Measurements from ENCODE around the gene PREX1. TPM values are rescaled to one million over a fixed set of nuclear protein-coding genes. Genes with fewer than 3 reads are reported as not detected.
"Not testable (repeated sequence)": the region's sequence is repeated elsewhere in the genome, so short reads cannot be mapped to it uniquely, and the experiment has no call there.

PREX1 gene
- 36.5 TPM for polyA plus RNA-seq (2013)

- Histone ChIP-seq H3K4me3 (ENCODE audit: control insufficient read depth in 1 of 7, extremely low read depth in 1 of 7, insufficient read depth in 4 of 7, low read depth in 2 of 7, low read length in 6 of 7) (peak within 1 kb of the TSS; percentile 74 to 94 (median 87)), H3K9me3 (ENCODE audit: control extremely low read depth in 1 of 5, control insufficient read depth in 4 of 5, insufficient read depth in 2 of 5, low read depth in 1 of 5, low read length in 4 of 5) (no peaks in the 10 kb centered on the region), H3K4me1 (ENCODE audit: control extremely low read depth in 1 of 4, control insufficient read depth in 4 of 4, insufficient read depth in 4 of 4, low read length in 3 of 4) (peaks cover 31 to 73% (median 68%) of the 10 kb centered on the region in 4 experiments), H3K36me3 (ENCODE audit: control insufficient read depth in 4 of 4, insufficient read depth in 4 of 4, low read length in 3 of 4) (no peaks in the 10 kb centered on the region), H3K27me3 (replicated peaks in 2 of 5; ENCODE audit: control insufficient read depth in 4 of 5, insufficient read depth in 5 of 5, low read length in 4 of 5) (no peaks in the 10 kb centered on the region), H3K27ac (ENCODE audit: insufficient read depth in 1 of 2, low read depth in 1 of 2, low read length in 2 of 2, poor library complexity in 1 of 2, severe bottlenecking in 2 of 2) (peak within 1 kb of the TSS in 1 of 2 experiments; percentile 66)
- DNase-seq, result peak; percentile 83 to 91 (median 90)
- WGBS (ENCODE audit: insufficient coverage), result under 1% methylated on average over 115 of the region's 128 CpGs
- ChIA-PET POLR2A (interaction anchor here (2.4 kb wide), 1 partner anchor 40 kb away, joined by 7 read pairs; no protein-coding TSS in a partner anchor), CTCF (interaction anchor here (0.6 to 2.6 kb wide), 6 partner anchors 10 to 40 kb away, joined by 3 to 7 read pairs (median 3); no protein-coding TSS in a partner anchor)
Observed at GRCh38 chr20:48827855-48828733, at the start of gene PREX1. PREX1 (minus strand) TSS chr20:48827999; CDS start chr20:48827860, 139 bp downstream.

- ChIA-PET POLR2A (no interaction called here), CTCF (interaction anchor here (0.6 to 0.7 kb wide), 3 partner anchors 10 to 82 kb away, joined by 3 to 4 read pairs (median 3); no protein-coding TSS in a partner anchor)
- no peak overlapping the region for H3K4me3 ChIP-seq (ENCODE audit: control insufficient read depth in 1 of 7, extremely low read depth in 1 of 7, insufficient read depth in 4 of 7, low read depth in 2 of 7, low read length in 6 of 7)
- no CpG with 5 or more reads among the region's 2 CpGs for WGBS (ENCODE audit: insufficient coverage)
- DNase-seq, result no peak
- no peak overlapping the region for H3K27ac ChIP-seq (ENCODE audit: insufficient read depth in 1 of 2, low read depth in 1 of 2, low read length in 2 of 2, poor library complexity in 1 of 2, severe bottlenecking in 2 of 2)
- peaks cover 13 to 34% (median 26%) of the 10 kb centered on the region in 4 experiments for H3K4me1 ChIP-seq (ENCODE audit: control extremely low read depth in 1 of 4, control insufficient read depth in 4 of 4, insufficient read depth in 4 of 4, low read length in 3 of 4)
- no peaks in the 10 kb centered on the region for H3K27me3 ChIP-seq (replicated peaks in 2 of 5; ENCODE audit: control insufficient read depth in 4 of 5, insufficient read depth in 5 of 5, low read length in 4 of 5)
- H3K9me3 ChIP-seq (ENCODE audit: control extremely low read depth in 1 of 5, control insufficient read depth in 4 of 5, insufficient read depth in 2 of 5, low read depth in 1 of 5, low read length in 4 of 5), result no peaks in the 10 kb centered on the region
- H3K36me3 ChIP-seq (ENCODE audit: control insufficient read depth in 4 of 4, insufficient read depth in 4 of 4, low read length in 3 of 4), result no peaks in the 10 kb centered on the region
Observed at GRCh38 chr20:48877304-48877703, 49.5 kb upstream of the PREX1 start.

- CTCF ChIA-PET, result interaction anchor here (0.6 to 1.9 kb wide), 4 partner anchors 11 to 218 kb away, joined by 3 to 6 read pairs (median 4); no protein-coding TSS in a partner anchor
Observed at GRCh38 chr20:48875914-48876240, 48.1 kb upstream of the PREX1 start.

GRCh38 chr20:48875233-48875913 is 47.6 kb upstream of the PREX1 start:
- Histone ChIP-seq H3K4me3 (ENCODE audit: control insufficient read depth in 1 of 7, extremely low read depth in 1 of 7, insufficient read depth in 4 of 7, low read depth in 2 of 7, low read length in 6 of 7) (no peak overlapping the region), H3K27me3 (replicated peaks in 2 of 5; ENCODE audit: control insufficient read depth in 4 of 5, insufficient read depth in 5 of 5, low read length in 4 of 5) (no peaks in the 10 kb centered on the region), H3K4me1 (ENCODE audit: control extremely low read depth in 1 of 4, control insufficient read depth in 4 of 4, insufficient read depth in 4 of 4, low read length in 3 of 4) (peaks cover 13 to 40% (median 31%) of the 10 kb centered on the region in 4 experiments), H3K36me3 (ENCODE audit: control insufficient read depth in 4 of 4, insufficient read depth in 4 of 4, low read length in 3 of 4) (no peaks in the 10 kb centered on the region), H3K9me3 (ENCODE audit: control extremely low read depth in 1 of 5, control insufficient read depth in 4 of 5, insufficient read depth in 2 of 5, low read depth in 1 of 5, low read length in 4 of 5) (no peaks in the 10 kb centered on the region), H3K27ac (ENCODE audit: insufficient read depth in 1 of 2, low read depth in 1 of 2, low read length in 2 of 2, poor library complexity in 1 of 2, severe bottlenecking in 2 of 2) (no peak overlapping the region)
- ChIA-PET CTCF (interaction anchor here (0.6 to 1.9 kb wide), 4 partner anchors 12 to 218 kb away, joined by 3 to 6 read pairs (median 4); no protein-coding TSS in a partner anchor), POLR2A (interaction anchor here (0.6 kb wide), 3 partner anchors 25 to 232 kb away, joined by 3 to 5 read pairs (median 4); partner anchors contain the start of gene ARFGEF2)
- 81% methylated on average over 14 of the region's 17 CpGs for WGBS (ENCODE audit: insufficient coverage)
- peak in 2 of 3 donors; percentile 60 to 75 for DNase-seq

More at GRCh38 chr20:48875914-48876240, 48.1 kb upstream of the PREX1 start:
- DNase-seq, result peak in 1 of 3 donors; percentile 39
- Histone ChIP-seq H3K27me3 (replicated peaks in 2 of 5; ENCODE audit: control insufficient read depth in 4 of 5, insufficient read depth in 5 of 5, low read length in 4 of 5) (no peaks in the 10 kb centered on the region), H3K36me3 (ENCODE audit: control insufficient read depth in 4 of 4, insufficient read depth in 4 of 4, low read length in 3 of 4) (no peaks in the 10 kb centered on the region), H3K4me3 (ENCODE audit: control insufficient read depth in 1 of 7, extremely low read depth in 1 of 7, insufficient read depth in 4 of 7, low read depth in 2 of 7, low read length in 6 of 7) (no peak overlapping the region), H3K9me3 (ENCODE audit: control extremely low read depth in 1 of 5, control insufficient read depth in 4 of 5, insufficient read depth in 2 of 5, low read depth in 1 of 5, low read length in 4 of 5) (no peaks in the 10 kb centered on the region), H3K4me1 (ENCODE audit: control extremely low read depth in 1 of 4, control insufficient read depth in 4 of 4, insufficient read depth in 4 of 4, low read length in 3 of 4) (peaks cover 13 to 38% (median 29%) of the 10 kb centered on the region in 4 experiments), H3K27ac (ENCODE audit: insufficient read depth in 1 of 2, low read depth in 1 of 2, low read length in 2 of 2, poor library complexity in 1 of 2, severe bottlenecking in 2 of 2) (no peak overlapping the region)
- WGBS (ENCODE audit: insufficient coverage), result 100% methylated on average over 4 of the region's 5 CpGs
- POLR2A ChIA-PET, result interaction anchor here (0.6 kb wide), 2 partner anchors 26 to 46 kb away, joined by 4 to 5 read pairs; partner anchors contain the start of gene ARFGEF2

GRCh38 chr20:48869442-48869841 is 41.6 kb upstream of the PREX1 start:
- H3K4me1 ChIP-seq (ENCODE audit: control extremely low read depth in 1 of 4, control insufficient read depth in 4 of 4, insufficient read depth in 4 of 4, low read length in 3 of 4), result peaks cover 9 to 60% (median 49%) of the 10 kb centered on the region in 4 experiments
- H3K27ac ChIP-seq (ENCODE audit: insufficient read depth in 1 of 2, low read depth in 1 of 2, low read length in 2 of 2, poor library complexity in 1 of 2, severe bottlenecking in 2 of 2); H3K4me3 ChIP-seq (ENCODE audit: control insufficient read depth in 1 of 7, extremely low read depth in 1 of 7, insufficient read depth in 4 of 7, low read depth in 2 of 7, low read length in 6 of 7); H3K27me3 ChIP-seq (replicated peaks in 2 of 5; ENCODE audit: control insufficient read depth in 4 of 5, insufficient read depth in 5 of 5, low read length in 4 of 5); DNase-seq; H3K36me3 ChIP-seq (ENCODE audit: control insufficient read depth in 4 of 4, insufficient read depth in 4 of 4, low read length in 3 of 4); H3K9me3 ChIP-seq (ENCODE audit: control extremely low read depth in 1 of 5, control insufficient read depth in 4 of 5, insufficient read depth in 2 of 5, low read depth in 1 of 5, low read length in 4 of 5); CTCF ChIA-PET: not testable (repeated sequence)
- POLR2A ChIA-PET, result interaction anchor here (1.1 kb wide), 1 partner anchor 12 kb away, joined by 3 read pairs; no protein-coding TSS in a partner anchor

- CTCF ChIA-PET, result interaction anchor here (1.2 kb wide), 2 partner anchors 10 to 19 kb away, joined by 3 read pairs; no protein-coding TSS in a partner anchor
- Histone ChIP-seq H3K9me3 (ENCODE audit: control extremely low read depth in 1 of 5, control insufficient read depth in 4 of 5, insufficient read depth in 2 of 5, low read depth in 1 of 5, low read length in 4 of 5) (no peaks in the 10 kb centered on the region), H3K4me3 (ENCODE audit: control insufficient read depth in 1 of 7, extremely low read depth in 1 of 7, insufficient read depth in 4 of 7, low read depth in 2 of 7, low read length in 6 of 7) (peak overlapping the region in 2 of 7 experiments; percentile 11 to 24), H3K4me1 (ENCODE audit: control extremely low read depth in 1 of 4, control insufficient read depth in 4 of 4, insufficient read depth in 4 of 4, low read length in 3 of 4) (peaks cover 11 to 56% (median 36%) of the 10 kb centered on the region in 4 experiments), H3K27me3 (replicated peaks in 2 of 5; ENCODE audit: control insufficient read depth in 4 of 5, insufficient read depth in 5 of 5, low read length in 4 of 5) (no peaks in the 10 kb centered on the region), H3K27ac (ENCODE audit: insufficient read depth in 1 of 2, low read depth in 1 of 2, low read length in 2 of 2, poor library complexity in 1 of 2, severe bottlenecking in 2 of 2) (peak overlapping the region in 1 of 2 experiments; percentile 52), H3K36me3 (ENCODE audit: control insufficient read depth in 4 of 4, insufficient read depth in 4 of 4, low read length in 3 of 4) (no peaks in the 10 kb centered on the region)
- no CpG with 5 or more reads among the region's 1 CpG for WGBS (ENCODE audit: insufficient coverage)
- DNase-seq, result peak in 2 of 3 donors; percentile 24 to 35
- POLR2A ChIA-PET, result no interaction called here
Observed at GRCh38 chr20:48866936-48867335, 39.1 kb upstream of the PREX1 start.

All from common myeloid progenitor, CD34-positive (primary cell).